Measurements from ENCODE around the gene SLC2A6. TPM values are rescaled to one million over a fixed set of nuclear protein-coding genes. Genes with fewer than 3 reads are reported as not detected.

Gene SLC2A6
- total RNA-seq, 1 experiment from 2014 or later: 18.7 TPM

- no peak overlapping the region for H2AK5ac ChIP-seq (ENCODE audit: insufficient read length, low read length)
- no peak overlapping the region for H3K18ac ChIP-seq (ENCODE audit: insufficient read length, low read depth, low read length)
- peaks cover 7% of the 10 kb centered on the region for H3K23me2 ChIP-seq (ENCODE audit: insufficient read length, low read depth, low read length, poor library complexity, severe bottlenecking)
- TF ChIP-seq CTCF (conservative IDR thresholded peaks at IDR 0.05): 0 out of 3 replicates have a peak, but pooled peaks have one; percentile 19
- no peaks in the 10 kb centered on the region for H3K4me1 ChIP-seq (ENCODE audit: insufficient read depth, low read length)
- no peak overlapping the region for H3T11ph ChIP-seq (ENCODE audit: low read length)
- no peak overlapping the region for H4K91ac ChIP-seq (ENCODE audit: insufficient read length, low read depth, low read length)
- no peak overlapping the region for H3K23ac ChIP-seq (ENCODE audit: insufficient read length, low read depth, low read length)
- no peaks in the 10 kb centered on the region for H4K20me1 ChIP-seq (ENCODE audit: control insufficient read depth, insufficient read depth, insufficient read length)
- H2BK15ac ChIP-seq (ENCODE audit: low read depth, low read length): no peak overlapping the region
- H2BK20ac ChIP-seq (ENCODE audit: low read depth, low read length, poor library complexity, severe bottlenecking): no peak overlapping the region
- H3K4ac ChIP-seq (ENCODE audit: low read depth, low read length): no peak overlapping the region
- Mint-ChIP-seq H3K9me3 (peaks cover 0 to 3% of the 10 kb centered on the region in 2 experiments; a peak in 1 of 5 replicates), H3K27ac (no peak overlapping the region), H3K36me3 (ENCODE audit: insufficient read depth in 1 of 3, low read depth in 3 of 3) (peaks cover 0 to 3% (median 0%) of the 10 kb centered on the region in 3 experiments; a peak in 2 of 7 replicates), H3K4me3 (no peak overlapping the region), H3K4me1 (no peaks in the 10 kb centered on the region), H3K27me3 (ENCODE audit: low read depth) (peaks cover 10% of the 10 kb centered on the region)
- H3K79me1 ChIP-seq (ENCODE audit: insufficient read depth, low read depth, low read length, poor library complexity, severe bottlenecking): no peaks in the 10 kb centered on the region
- no peak overlapping the region for H3K4me2 ChIP-seq (ENCODE audit: insufficient read depth, insufficient read length, low read length)
- H3K14ac ChIP-seq (ENCODE audit: insufficient read depth, low read length): no peak overlapping the region; the same call in 1 of the 2 replicates
- H2BK5ac ChIP-seq (ENCODE audit: insufficient read length, low read length): no peak overlapping the region
- no peak overlapping the region for H3K56ac ChIP-seq (ENCODE audit: insufficient read length, low read depth, low read length)
- H2BK12ac ChIP-seq (ENCODE audit: insufficient read length, low read depth, low read length): no peak overlapping the region
- peaks cover 2% of the 10 kb centered on the region; the same call in 1 of the 2 replicates for H3K27me3 ChIP-seq (ENCODE audit: insufficient read depth, low read length)
- WGBS (ENCODE audit: extremely low coverage, insufficient read length, low lambda C conversion rate): no CpG with 5 or more reads among the region's 11 CpGs
- H4K8ac ChIP-seq (replicated peaks; ENCODE audit: insufficient read length, low read depth, low read length): no peak overlapping the region
- no peak overlapping the region for H4K5ac ChIP-seq (ENCODE audit: insufficient read length, low read depth, low read length)
- no peak overlapping the region for H3K27ac ChIP-seq (ENCODE audit: insufficient read length, low read depth, low read length)
- no peaks in the 10 kb centered on the region for H3K9me3 ChIP-seq (ENCODE audit: control insufficient read depth, low read depth, low read length)
- H3K9ac ChIP-seq (ENCODE audit: extremely low read depth, insufficient read length, low read length): no peak overlapping the region
- no peaks in the 10 kb centered on the region; the same call in 1 of the 2 replicates for H3K79me2 ChIP-seq (ENCODE audit: insufficient read depth, low read length)
- no peak overlapping the region for H2BK120ac ChIP-seq (ENCODE audit: low read depth, low read length, poor library complexity, severe bottlenecking)
- DNase-seq: no peak
- no peak overlapping the region for H2AFZ ChIP-seq (ENCODE audit: low read length)
Observed at GRCh38 chr9:133433351-133433843, 45.5 kb downstream of the SLC2A6 start.
